GM19025 (cell line): Measurements from ENCODE around the gene EXPH5.
A peak's percentile ranks its signal among the peaks of the same experiment; 100 is the strongest.

Source experiments
- ATAC-seq: cut with Tn5 transposase; IDR thresholded peaks from one replicate; pipeline ENCODE4 v1.9.1; 2021; ENCODE audit warnings: mild to moderate bottlenecking, low read depth, moderate library complexity; ENCODE audit not compliant: unreplicated experiment

Gene EXPH5

DNA sequence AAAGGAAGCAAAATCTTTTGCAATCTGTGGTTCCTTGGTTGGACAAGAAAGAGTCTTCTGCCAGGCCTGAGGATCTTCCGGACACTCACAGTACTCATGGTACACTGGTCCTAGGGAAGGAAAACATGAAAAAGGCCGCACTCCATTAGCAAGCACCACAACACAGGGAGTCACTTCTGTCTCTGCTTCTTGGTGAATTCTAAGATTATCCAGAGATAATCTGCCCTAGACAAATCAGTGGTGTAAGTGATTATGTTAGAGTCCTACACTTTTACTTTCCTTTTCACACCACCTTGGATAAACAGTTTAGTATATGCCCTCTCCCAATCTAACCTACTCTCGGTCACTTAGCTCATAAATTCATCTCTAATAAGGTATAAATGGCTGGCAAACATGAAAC is 107.2 kb downstream of the EXPH5 start:
- no peak for ATAC-seq

DNA sequence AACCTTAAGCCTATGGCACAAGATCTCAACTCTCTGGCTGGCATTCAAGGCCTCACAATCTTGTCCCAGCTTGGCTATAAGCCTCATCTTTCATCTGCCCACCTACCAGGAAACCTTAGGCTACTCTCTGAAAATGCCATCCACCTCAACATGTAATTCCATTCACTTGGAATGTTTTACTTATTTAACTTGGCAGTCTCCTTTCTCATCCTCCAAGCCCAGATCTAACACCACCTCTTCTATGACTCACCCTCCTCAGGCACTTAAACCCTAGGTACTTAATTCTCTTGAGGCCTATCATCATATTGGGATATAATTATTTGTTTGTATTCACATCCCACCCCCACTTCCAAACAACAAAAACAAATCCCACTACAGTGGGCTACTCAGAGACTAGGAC is 110.4 kb downstream of the EXPH5 start:
- no peak for ATAC-seq

DNA sequence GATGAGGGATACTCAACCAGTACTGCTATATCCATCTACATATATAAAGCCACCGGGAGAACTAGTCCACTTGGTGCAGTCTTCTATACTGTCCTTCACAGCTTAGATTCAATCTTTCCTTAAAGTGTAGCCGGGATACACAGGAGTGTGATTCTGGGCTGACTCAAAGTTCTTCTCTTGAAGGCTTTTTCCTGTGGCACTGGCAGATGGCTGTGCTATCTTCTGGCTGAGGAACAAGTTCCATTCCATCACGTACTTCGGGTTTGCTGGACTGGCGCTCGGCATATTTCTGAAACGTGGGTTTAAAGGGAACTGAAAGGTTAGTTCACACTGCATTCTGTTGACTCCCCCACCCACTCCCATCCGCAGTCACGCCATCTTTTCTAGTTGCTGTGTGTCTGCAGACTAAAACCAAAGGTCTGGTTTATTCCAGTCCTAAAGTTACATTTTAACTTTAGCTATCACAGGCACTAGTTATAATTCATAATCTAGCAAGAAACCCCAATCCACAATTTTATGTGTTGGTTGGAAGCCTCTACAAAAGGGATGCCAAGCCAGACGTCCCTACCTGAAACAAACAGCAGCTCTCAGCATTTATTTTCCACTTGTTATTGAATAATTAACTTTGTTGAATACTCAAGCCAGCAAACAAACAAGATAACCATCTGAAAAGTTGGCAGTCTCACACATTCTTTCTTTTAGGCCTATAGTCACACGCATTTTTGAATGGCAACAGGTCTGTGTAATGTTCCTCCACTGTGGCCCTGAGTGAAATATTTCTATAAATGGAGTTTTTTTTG is 118.7 kb downstream of the EXPH5 start:
- ATAC-seq: no peak

DNA sequence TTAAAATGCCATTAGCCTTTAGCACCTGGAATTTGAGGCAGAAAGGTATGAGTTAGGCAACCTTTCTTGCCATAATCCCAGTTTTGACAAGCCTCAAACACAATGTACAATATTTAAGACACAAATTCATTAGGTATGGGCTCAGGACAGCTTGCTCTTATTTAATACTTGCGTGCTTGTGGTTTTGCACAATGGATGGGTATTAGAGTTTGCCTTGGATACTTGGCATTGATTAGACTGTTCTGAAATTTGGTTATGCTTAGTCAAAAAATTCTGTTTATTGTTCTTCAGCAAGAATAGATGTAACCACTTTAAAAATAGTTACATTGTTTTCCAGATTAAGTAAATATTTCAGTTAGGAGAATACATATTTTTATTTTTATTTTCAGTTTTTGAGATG is 120.9 kb downstream of the EXPH5 start:
- ATAC-seq: no peak

DNA sequence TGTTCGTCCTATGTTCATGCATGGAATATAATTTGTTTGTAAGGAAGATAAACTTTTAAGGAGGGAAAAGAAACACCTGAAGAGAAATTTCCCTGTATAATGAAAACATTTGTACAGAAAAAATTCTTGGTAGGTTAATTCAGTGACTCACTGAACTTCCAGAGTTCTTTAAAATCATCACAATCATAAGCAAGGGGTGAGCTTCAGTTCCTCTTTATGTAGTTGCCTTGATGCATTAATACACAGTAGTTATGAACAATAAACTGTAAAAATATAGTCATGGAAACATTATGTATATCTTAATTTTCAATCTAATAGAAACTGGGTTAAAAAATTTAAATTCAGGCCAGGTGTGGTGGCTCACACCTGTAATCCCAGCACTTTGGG is 125.1 kb downstream of the EXPH5 start:
- ATAC-seq: no peak

DNA sequence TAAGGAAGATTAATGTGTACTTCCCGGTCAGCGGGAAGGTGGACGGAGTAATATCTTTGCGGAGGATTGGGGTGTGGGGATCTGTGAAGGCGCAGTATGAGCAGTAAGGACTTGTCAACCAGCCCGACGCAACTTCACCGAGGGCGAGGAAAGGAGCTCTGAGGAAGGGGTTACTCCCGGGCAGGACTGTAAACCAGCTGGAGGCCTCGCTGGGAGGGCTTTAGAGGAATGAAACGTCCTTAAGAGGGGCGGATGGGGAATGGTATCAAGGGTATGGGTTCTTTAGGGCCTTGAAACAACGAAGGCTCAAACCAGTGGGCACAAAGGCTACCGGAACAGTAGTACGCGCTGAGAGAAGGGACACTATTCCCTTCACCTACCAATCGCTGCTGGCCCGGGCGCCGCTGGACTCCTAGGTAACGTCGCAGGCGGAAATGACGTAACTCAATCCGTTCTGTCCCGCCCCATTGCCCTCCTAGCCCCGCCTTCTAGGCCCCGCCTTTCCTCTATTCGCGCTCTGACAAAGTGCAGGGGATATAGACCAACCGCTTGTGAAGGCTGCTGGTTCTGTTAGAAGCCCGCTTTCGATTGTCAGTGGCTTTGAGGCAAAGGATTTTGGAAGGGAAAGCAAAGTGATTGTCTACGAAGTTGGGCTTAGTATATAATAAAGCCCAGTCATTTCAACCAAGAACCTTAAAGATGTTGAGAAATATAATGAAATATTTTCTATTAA is 126.3 kb downstream of the EXPH5 start, which contains the start of gene C11orf65:
C11orf65 (minus strand) TSS at position 439 of the 733 bp plus-strand sequence. CDS start 5,970 bp downstream, outside the sequence.
- ATAC-seq: peak; percentile 100

DNA sequence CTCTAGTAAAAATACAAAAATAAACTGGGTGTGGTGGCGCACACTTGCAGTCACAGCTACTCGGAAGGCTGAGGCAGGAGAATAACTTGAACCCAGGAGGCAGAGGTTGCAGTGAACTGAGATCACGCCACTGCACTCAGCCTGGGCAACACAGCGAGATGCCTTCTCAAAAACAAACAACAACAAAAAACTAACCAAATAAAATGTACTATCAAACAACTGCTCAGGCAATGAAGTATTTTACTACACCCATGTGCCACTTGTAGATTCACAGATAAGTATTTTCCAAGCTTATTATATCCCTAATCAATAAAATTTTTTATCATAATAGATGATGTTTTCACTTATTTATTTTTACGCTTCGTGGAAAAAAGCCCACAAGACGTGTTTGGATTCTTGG is 127.2 kb downstream of the EXPH5 start:
- no peak for ATAC-seq
